ENCODE results near the gene ZBTB48.

Gene ZBTB48

DNA sequence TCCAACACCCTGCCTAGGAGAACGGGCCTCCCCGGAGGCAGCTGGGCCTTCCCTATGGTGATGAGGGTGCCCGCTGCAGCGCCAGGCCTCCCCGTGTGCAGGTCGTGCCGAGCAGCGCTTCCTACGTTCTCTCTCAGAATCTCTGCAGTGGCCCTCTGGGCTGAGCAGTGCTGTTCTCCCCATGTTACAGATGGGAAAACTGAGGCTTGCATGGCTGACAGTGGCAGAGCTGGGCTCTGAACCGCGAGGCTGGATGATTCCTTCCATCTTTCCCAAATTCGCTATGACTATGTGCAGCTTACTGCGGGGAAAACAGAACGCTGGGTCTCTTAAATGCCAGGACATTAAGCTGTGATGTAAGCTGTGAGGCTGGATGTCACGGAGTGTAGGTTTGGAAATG, 14.0 kb downstream of the ZBTB48 start:
- Histone ChIP-seq H3K4me3 (ENCODE audit: low read length) (no peak overlapping the region), H3K4me2 (ENCODE audit: low read depth, low read length) (no peak overlapping the region), H3K79me2 (ENCODE audit: low read length) (peaks cover 53% of the 10 kb centered on the region), H3K9ac (ENCODE audit: low read length) (no peak overlapping the region), H3F3A (ENCODE audit: insufficient read depth, low read length) (no peaks in the 10 kb centered on the region; the same call in 1 of the 2 replicates), H3K9me3 (replicated peaks; ENCODE audit: insufficient read depth, low read length) (no peaks in the 10 kb centered on the region), H3K27ac (ENCODE audit: low read length) (no peak overlapping the region), H3K9me2 (replicated peaks; ENCODE audit: insufficient read depth, low read length) (no peaks in the 10 kb centered on the region), H3K4me1 (ENCODE audit: low read length) (no peaks in the 10 kb centered on the region), H2AFZ (ENCODE audit: low read length) (no peak overlapping the region), H3K36me3 (replicated peaks; ENCODE audit: insufficient read depth, low read length) (peaks cover 9% of the 10 kb centered on the region; the same call in 1 of the 2 replicates), H4K20me1 (ENCODE audit: insufficient read depth, low read length) (0 out of 2 replicates have a peak, but pooled peaks cover 6% of the 10 kb centered on the region), H3K27me3 (replicated peaks; ENCODE audit: insufficient read depth, low read length) (no peaks in the 10 kb centered on the region)
- TF ChIP-seq EZH2 (optimal IDR thresholded peaks at IDR 0.05; ENCODE audit: low read depth, low read length) = no peak
- no peak for TF ChIP-seq EZH2phosphoT487 (IDR thresholded peaks at IDR 0.05; ENCODE audit: low read length)
- TF ChIP-seq, protein P1, sequence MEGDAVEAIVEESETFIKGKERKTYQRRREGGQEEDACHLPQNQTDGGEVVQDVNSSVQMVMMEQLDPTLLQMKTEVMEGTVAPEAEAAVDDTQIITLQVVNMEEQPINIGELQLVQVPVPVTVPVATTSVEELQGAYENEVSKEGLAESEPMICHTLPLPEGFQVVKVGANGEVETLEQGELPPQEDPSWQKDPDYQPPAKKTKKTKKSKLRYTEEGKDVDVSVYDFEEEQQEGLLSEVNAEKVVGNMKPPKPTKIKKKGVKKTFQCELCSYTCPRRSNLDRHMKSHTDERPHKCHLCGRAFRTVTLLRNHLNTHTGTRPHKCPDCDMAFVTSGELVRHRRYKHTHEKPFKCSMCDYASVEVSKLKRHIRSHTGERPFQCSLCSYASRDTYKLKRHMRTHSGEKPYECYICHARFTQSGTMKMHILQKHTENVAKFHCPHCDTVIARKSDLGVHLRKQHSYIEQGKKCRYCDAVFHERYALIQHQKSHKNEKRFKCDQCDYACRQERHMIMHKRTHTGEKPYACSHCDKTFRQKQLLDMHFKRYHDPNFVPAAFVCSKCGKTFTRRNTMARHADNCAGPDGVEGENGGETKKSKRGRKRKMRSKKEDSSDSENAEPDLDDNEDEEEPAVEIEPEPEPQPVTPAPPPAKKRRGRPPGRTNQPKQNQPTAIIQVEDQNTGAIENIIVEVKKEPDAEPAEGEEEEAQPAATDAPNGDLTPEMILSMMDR (IDR thresholded peaks at IDR 0.05; ENCODE audit: low read length) = no peak
- no peak for DNase-seq

- Histone ChIP-seq H3K27ac (ENCODE audit: low read length) (no peak overlapping the region), H3K9me3 (replicated peaks; ENCODE audit: insufficient read depth, low read length) (no peaks in the 10 kb centered on the region), H3K4me3 (ENCODE audit: low read length) (no peak overlapping the region), H3K79me2 (ENCODE audit: low read length) (peaks cover 66% of the 10 kb centered on the region), H3K27me3 (replicated peaks; ENCODE audit: insufficient read depth, low read length) (no peaks in the 10 kb centered on the region), H3K4me2 (ENCODE audit: low read depth, low read length) (no peak overlapping the region), H3K4me1 (ENCODE audit: low read length) (peaks cover 6% of the 10 kb centered on the region; the same call in 1 of the 2 replicates), H3K9ac (ENCODE audit: low read length) (no peak overlapping the region), H3K9me2 (replicated peaks; ENCODE audit: insufficient read depth, low read length) (no peaks in the 10 kb centered on the region), H4K20me1 (ENCODE audit: insufficient read depth, low read length) (peaks cover 14% of the 10 kb centered on the region; the same call in 1 of the 2 replicates), H3K36me3 (replicated peaks; ENCODE audit: insufficient read depth, low read length) (peaks cover 11% of the 10 kb centered on the region; the same call in 1 of the 2 replicates), H3F3A (ENCODE audit: insufficient read depth, low read length) (peaks cover 1% of the 10 kb centered on the region; the same call in 1 of the 2 replicates), H2AFZ (ENCODE audit: low read length) (no peak overlapping the region)
- TF ChIP-seq EZH2phosphoT487 (IDR thresholded peaks at IDR 0.05; ENCODE audit: low read length) (no peak), EZH2 (optimal IDR thresholded peaks at IDR 0.05; ENCODE audit: low read depth, low read length) (no peak)
- TF ChIP-seq, protein P1 (IDR thresholded peaks at IDR 0.05; ENCODE audit: low read length) = no peak
- no peak for DNase-seq
These were observed 15.4 kb downstream of the ZBTB48 start for GRCh38 chr1:6594977-6595740.

GRCh38 chr1:6596351-6596750, 16.6 kb downstream of the ZBTB48 start:
- H3F3A ChIP-seq (ENCODE audit: insufficient read depth, low read length) = 0 out of 2 replicates have a peak, but pooled peaks cover 10% of the 10 kb centered on the region
- no peak overlapping the region for H3K4me2 ChIP-seq (ENCODE audit: low read depth, low read length)
- no peaks in the 10 kb centered on the region for H3K27me3 ChIP-seq (replicated peaks; ENCODE audit: insufficient read depth, low read length)
- TF ChIP-seq EZH2phosphoT487 (IDR thresholded peaks at IDR 0.05; ENCODE audit: low read length) (no peak), EZH2 (optimal IDR thresholded peaks at IDR 0.05; ENCODE audit: low read depth, low read length) (no peak)
- TF ChIP-seq, protein P1 (IDR thresholded peaks at IDR 0.05; ENCODE audit: low read length) = no peak
- peaks cover 11% of the 10 kb centered on the region; the same call in 1 of the 2 replicates for H3K36me3 ChIP-seq (replicated peaks; ENCODE audit: insufficient read depth, low read length)
- H3K27ac ChIP-seq (ENCODE audit: low read length) = no peak overlapping the region
- H3K4me1 ChIP-seq (ENCODE audit: low read length) = peaks cover 6% of the 10 kb centered on the region; the same call in 1 of the 2 replicates
- H4K20me1 ChIP-seq (ENCODE audit: insufficient read depth, low read length) = peaks cover 14% of the 10 kb centered on the region; the same call in 1 of the 2 replicates
- H3K9me3 ChIP-seq (replicated peaks; ENCODE audit: insufficient read depth, low read length) = no peaks in the 10 kb centered on the region
- H3K79me2 ChIP-seq (ENCODE audit: low read length) = peaks cover 71% of the 10 kb centered on the region
- H3K4me3 ChIP-seq (ENCODE audit: low read length) = no peak overlapping the region
- no peaks in the 10 kb centered on the region for H3K9me2 ChIP-seq (replicated peaks; ENCODE audit: insufficient read depth, low read length)
- DNase-seq = no peak
- no peak overlapping the region for H2AFZ ChIP-seq (ENCODE audit: low read length)
- no peak overlapping the region for H3K9ac ChIP-seq (ENCODE audit: low read length)

Data from MM.1S (cell line).